Measurements from ENCODE around the gene CBX1. TPM values are rescaled to one million over a fixed set of nuclear protein-coding genes. Genes with fewer than 3 reads are reported as not detected.
A peak's percentile ranks its signal among the peaks of the same experiment; 100 is the strongest.

The CBX1 gene
- polyA plus RNA-seq, 1 donor (not counting 4 experiments of a cell fraction or from before 2014, with no cell fraction given) = 42.3 TPM

DNA sequence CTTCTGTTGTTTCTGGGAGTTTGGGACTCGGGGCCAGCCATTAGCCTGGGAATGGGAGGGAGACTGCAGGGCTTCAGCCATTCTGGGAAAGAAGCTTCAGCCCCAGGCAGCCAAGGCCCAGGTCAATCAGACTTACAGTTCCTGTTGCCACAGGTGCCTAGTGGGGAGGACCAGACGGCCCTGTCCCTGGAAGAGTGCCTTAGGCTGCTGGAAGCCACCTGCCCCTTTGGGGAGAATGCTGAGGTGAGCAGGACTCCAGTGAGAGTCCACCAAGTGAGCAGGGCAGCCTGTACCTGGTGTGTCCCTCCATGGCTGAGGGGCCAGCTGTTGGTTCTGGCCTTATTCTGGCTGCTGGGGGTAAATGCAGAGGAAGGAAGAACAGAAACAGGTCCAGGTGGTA is 44.4 kb downstream of the CBX1 start:
- H4K20me1 ChIP-seq (ENCODE audit: control insufficient read depth, extremely low read depth, insufficient read depth, low read length) = peaks cover 18% of the 10 kb centered on the region
- H3K9me1 ChIP-seq (ENCODE audit: control insufficient read depth, extremely low read depth, insufficient read depth, low read length) = peaks cover 2% of the 10 kb centered on the region
- dilution Hi-C loops (cut with MboI; ENCODE audit: extremely low pct_ligation_motif_present, low sequenced_read_pairs) = no loop called here
- no peak overlapping the region for H2AFZ ChIP-seq (ENCODE audit: control insufficient read depth, low read length)
- no peak overlapping the region for H3K4me2 ChIP-seq (ENCODE audit: control insufficient read depth, extremely low read depth, insufficient read depth, low read depth, low read length)
- peak overlapping the region; percentile 77 for H3K9ac ChIP-seq (ENCODE audit: control insufficient read depth, extremely low read depth, insufficient read depth, low read length)
- peaks cover 50 to 71% of the 10 kb centered on the region in 2 experiments for H3K36me3 ChIP-seq (ENCODE audit: control insufficient read depth in 2 of 2, extremely low read depth in 1 of 2, insufficient read depth in 2 of 2, low read length in 2 of 2)
- H3K4me1 ChIP-seq (ENCODE audit: control insufficient read depth, extremely low read depth, insufficient read depth, low read length) = peaks cover 42% of the 10 kb centered on the region
- peaks cover 71% of the 10 kb centered on the region for H3K79me2 ChIP-seq (ENCODE audit: control insufficient read depth, insufficient read depth, low read length)
- H3K27me3 ChIP-seq (ENCODE audit: control insufficient read depth, extremely low read depth, insufficient read depth, low read length) = no peaks in the 10 kb centered on the region
- peak overlapping the region; percentile 93 for H3K27ac ChIP-seq (ENCODE audit: control insufficient read depth, insufficient read depth, low read length)
- no peak for FAIRE-seq
- H3K9me3 ChIP-seq (ENCODE audit: control insufficient read depth, low read depth, low read length) = no peaks in the 10 kb centered on the region
- H3K4me3 ChIP-seq (ENCODE audit: control insufficient read depth in 2 of 3, extremely low read depth in 1 of 3, insufficient read depth in 2 of 3, low read depth in 1 of 3, low read length in 3 of 3) = no peak overlapping the region
- DNase-seq (ENCODE audit: low read depth, low spot score) = no peak
- TF ChIP-seq, protein P1, sequence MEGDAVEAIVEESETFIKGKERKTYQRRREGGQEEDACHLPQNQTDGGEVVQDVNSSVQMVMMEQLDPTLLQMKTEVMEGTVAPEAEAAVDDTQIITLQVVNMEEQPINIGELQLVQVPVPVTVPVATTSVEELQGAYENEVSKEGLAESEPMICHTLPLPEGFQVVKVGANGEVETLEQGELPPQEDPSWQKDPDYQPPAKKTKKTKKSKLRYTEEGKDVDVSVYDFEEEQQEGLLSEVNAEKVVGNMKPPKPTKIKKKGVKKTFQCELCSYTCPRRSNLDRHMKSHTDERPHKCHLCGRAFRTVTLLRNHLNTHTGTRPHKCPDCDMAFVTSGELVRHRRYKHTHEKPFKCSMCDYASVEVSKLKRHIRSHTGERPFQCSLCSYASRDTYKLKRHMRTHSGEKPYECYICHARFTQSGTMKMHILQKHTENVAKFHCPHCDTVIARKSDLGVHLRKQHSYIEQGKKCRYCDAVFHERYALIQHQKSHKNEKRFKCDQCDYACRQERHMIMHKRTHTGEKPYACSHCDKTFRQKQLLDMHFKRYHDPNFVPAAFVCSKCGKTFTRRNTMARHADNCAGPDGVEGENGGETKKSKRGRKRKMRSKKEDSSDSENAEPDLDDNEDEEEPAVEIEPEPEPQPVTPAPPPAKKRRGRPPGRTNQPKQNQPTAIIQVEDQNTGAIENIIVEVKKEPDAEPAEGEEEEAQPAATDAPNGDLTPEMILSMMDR (optimal IDR thresholded peaks at IDR 0.05 in 1 of 3, IDR thresholded peaks at IDR 0.05 in 1 of 3, conservative IDR thresholded peaks at IDR 0.05 in 1 of 3; ENCODE audit: extremely low read depth in 1 of 3, insufficient read depth in 2 of 3, low read length in 3 of 3) = no peak
- no peak for TF ChIP-seq EZH2 (IDR thresholded peaks at IDR 0.05; ENCODE audit: low read length)

DNA sequence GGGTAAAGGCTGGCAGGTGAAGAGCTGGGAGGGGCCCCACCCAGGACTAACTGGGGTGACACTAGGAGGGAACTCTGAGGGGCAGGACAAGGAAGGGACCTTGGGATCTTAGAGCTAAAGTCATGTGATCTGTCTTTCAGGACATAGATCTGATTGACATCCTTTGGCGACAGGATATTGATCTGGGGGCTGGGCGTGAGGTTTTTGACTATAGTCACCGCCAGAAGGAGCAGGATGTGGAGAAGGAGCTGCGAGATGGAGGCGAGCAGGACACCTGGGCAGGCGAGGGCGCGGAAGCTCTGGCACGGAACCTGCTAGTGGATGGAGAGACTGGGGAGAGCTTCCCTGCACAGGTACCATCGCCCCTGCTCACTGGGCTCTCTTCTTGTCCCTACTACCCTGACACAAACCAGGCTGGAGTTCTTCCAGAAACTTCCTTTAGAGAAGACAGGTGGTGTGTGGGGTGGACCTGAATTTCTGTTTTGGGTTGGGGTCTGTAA is 45.0 kb downstream of the CBX1 start:
- H3K9ac ChIP-seq (ENCODE audit: control insufficient read depth, extremely low read depth, insufficient read depth, low read length) = peak overlapping the region; percentile 77

More for the DNA sequence above, 45.0 kb downstream of the CBX1 start:
- H3K27ac ChIP-seq (ENCODE audit: control insufficient read depth, insufficient read depth, low read length) = peak overlapping the region; percentile 93
- DNase-seq (ENCODE audit: low read depth, low spot score) (no peak), FAIRE-seq (no peak)
- H2AFZ ChIP-seq (ENCODE audit: control insufficient read depth, low read length) = no peak overlapping the region
- dilution Hi-C loops (cut with MboI; ENCODE audit: extremely low pct_ligation_motif_present, low sequenced_read_pairs) = no loop called here
- H3K9me1 ChIP-seq (ENCODE audit: control insufficient read depth, extremely low read depth, insufficient read depth, low read length) = peaks cover 2% of the 10 kb centered on the region
- H4K20me1 ChIP-seq (ENCODE audit: control insufficient read depth, extremely low read depth, insufficient read depth, low read length) = peaks cover 19% of the 10 kb centered on the region
- H3K79me2 ChIP-seq (ENCODE audit: control insufficient read depth, insufficient read depth, low read length) = peaks cover 73% of the 10 kb centered on the region
- no peaks in the 10 kb centered on the region for H3K27me3 ChIP-seq (ENCODE audit: control insufficient read depth, extremely low read depth, insufficient read depth, low read length)
- H3K4me3 ChIP-seq (ENCODE audit: control insufficient read depth in 2 of 3, extremely low read depth in 1 of 3, insufficient read depth in 2 of 3, low read depth in 1 of 3, low read length in 3 of 3) = peak overlapping the region in 1 of 3 experiments; percentile 49
- peaks cover 45 to 69% of the 10 kb centered on the region in 2 experiments for H3K36me3 ChIP-seq (ENCODE audit: control insufficient read depth in 2 of 2, extremely low read depth in 1 of 2, insufficient read depth in 2 of 2, low read length in 2 of 2)
- peaks cover 48% of the 10 kb centered on the region for H3K4me1 ChIP-seq (ENCODE audit: control insufficient read depth, extremely low read depth, insufficient read depth, low read length)
- peak overlapping the region; percentile 67 for H3K4me2 ChIP-seq (ENCODE audit: control insufficient read depth, extremely low read depth, insufficient read depth, low read depth, low read length)
- no peaks in the 10 kb centered on the region for H3K9me3 ChIP-seq (ENCODE audit: control insufficient read depth, low read depth, low read length)
- TF ChIP-seq, protein P1 (optimal IDR thresholded peaks at IDR 0.05 in 1 of 3, IDR thresholded peaks at IDR 0.05 in 1 of 3, conservative IDR thresholded peaks at IDR 0.05 in 1 of 3; ENCODE audit: extremely low read depth in 1 of 3, insufficient read depth in 2 of 3, low read length in 3 of 3) = no peak
- no peak for TF ChIP-seq EZH2 (IDR thresholded peaks at IDR 0.05; ENCODE audit: low read length)
